Stimulated activated CD8-positive, alpha-beta memory T cell treated with anti-CD3 and anti-CD28 coated beads, Interleukin-4, amount 100 ng/mL, for 4 hours (primary cell): ENCODE data around the gene TTC27.
"Not testable (repeated sequence)": the region's sequence is repeated elsewhere in the genome, so short reads cannot be mapped to it uniquely, and the experiment has no call there.

Source experiments
- DNase-seq, 2 donors: peaks; one replicate each; pipeline ENCODE4 v3.0.0-alpha.2; 2020; ENCODE audit warnings: low read depth in 2 of 2, low spot score in 1 of 2

The TTC27 gene

GRCh38 chr2:32805104-32806095 is 177.6 kb downstream of the TTC27 start:
- no peak for DNase-seq

GRCh38 chr2:32806857-32807256 is 179.0 kb downstream of the TTC27 start:
- DNase-seq: no peak

GRCh38 chr2:32807662-32808061 is 179.8 kb downstream of the TTC27 start:
- no peak for DNase-seq

- DNase-seq: no peak
Measured at GRCh38 chr2:32810909-32811495, 183.2 kb downstream of the TTC27 start.

GRCh38 chr2:32811696-32812095 is 183.8 kb downstream of the TTC27 start:
- no peak for DNase-seq

- DNase-seq: no peak
Measured at GRCh38 chr2:32812316-32812715, 184.5 kb downstream of the TTC27 start.

GRCh38 chr2:32820088-32820487 is 192.2 kb downstream of the TTC27 start:
- no peak for DNase-seq

GRCh38 chr2:32820701-32821100 is 192.9 kb downstream of the TTC27 start:
- DNase-seq: no peak

- no peak for DNase-seq
Measured at GRCh38 chr2:32824070-32824809, 196.4 kb downstream of the TTC27 start.

- DNase-seq: no peak
Measured at GRCh38 chr2:32825291-32825712, 197.5 kb downstream of the TTC27 start.

GRCh38 chr2:32830196-32830595 is 202.3 kb downstream of the TTC27 start:
- DNase-seq: no peak

GRCh38 chr2:32832821-32833220 is 205.0 kb downstream of the TTC27 start:
- no peak for DNase-seq

GRCh38 chr2:32833709-32834108 is 205.9 kb downstream of the TTC27 start:
- DNase-seq: no peak

GRCh38 chr2:32835148-32835547 is 207.3 kb downstream of the TTC27 start:
- no peak for DNase-seq

- no peak for DNase-seq
Measured at GRCh38 chr2:32836933-32837332, 209.1 kb downstream of the TTC27 start.

- DNase-seq: no peak
Measured at GRCh38 chr2:32838418-32838817, 210.6 kb downstream of the TTC27 start.

- no peak for DNase-seq
Measured at GRCh38 chr2:32838949-32839348, 211.1 kb downstream of the TTC27 start.

- DNase-seq: no peak
Measured at GRCh38 chr2:32841931-32842898, 214.4 kb downstream of the TTC27 start.

- DNase-seq: no peak
Measured at GRCh38 chr2:32843699-32844098, 215.8 kb downstream of the TTC27 start.

- no peak for DNase-seq
Measured at GRCh38 chr2:32844253-32844652, 216.4 kb downstream of the TTC27 start.

GRCh38 chr2:32846274-32846673 is 218.4 kb downstream of the TTC27 start:
- not testable (repeated sequence) for DNase-seq
